ENCODE measurements around the gene NAT9.

The NAT9 gene

DNA sequence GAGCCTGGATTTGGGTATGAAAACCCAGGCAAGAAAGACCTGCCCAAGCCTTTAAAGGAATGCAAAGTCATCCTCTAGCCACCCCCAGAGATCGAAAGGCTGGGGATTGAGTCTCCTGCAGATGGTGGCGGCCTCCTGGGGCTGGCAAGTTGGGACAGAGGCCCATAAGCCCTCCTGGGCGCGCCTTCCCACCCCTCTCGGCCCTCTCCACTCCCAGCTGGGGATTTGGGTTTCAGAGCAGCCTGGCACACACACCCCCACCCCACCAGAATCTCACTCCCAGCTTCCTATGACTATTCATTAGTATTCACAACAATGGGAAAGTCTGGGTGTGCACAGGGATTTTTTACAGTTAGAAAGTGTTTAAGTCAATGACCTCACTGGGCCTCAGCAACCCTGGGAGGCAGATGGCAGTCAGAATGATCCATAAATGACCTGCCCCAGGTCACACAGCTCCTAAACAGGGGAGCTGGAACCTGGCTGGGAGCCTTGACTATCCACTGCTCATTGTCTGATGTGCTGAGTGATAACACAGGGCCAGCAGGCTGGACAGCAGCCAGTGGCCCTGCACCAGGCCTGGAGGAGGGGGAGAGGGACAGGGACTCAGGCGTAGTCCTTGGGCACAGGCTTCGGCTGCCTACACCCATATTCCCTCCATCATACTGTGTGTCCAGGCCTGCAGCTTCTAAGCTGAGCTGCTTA lies 15.6 kb downstream of the NAT9 start:
- DNase-seq, result no peak

DNA sequence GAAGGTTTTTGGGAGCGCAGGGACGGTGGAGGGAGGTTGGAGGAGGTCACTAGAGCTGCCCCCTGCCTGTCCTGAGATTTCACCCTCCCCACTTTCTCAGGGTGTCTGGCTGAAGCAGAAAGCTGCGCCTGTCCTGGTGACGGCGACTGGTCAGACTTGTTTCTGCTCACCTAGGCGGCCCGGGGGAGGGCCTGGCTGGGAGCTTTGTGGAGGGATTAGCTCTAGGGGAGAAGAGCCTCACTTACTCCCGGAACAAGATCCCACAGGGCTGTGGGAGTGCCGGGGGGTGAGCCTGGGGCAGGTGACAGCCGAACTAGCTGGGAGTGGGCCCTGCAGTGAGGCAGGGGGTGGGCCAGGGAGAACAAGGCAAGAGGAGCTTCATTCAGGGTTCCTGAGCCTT lies 16.2 kb downstream of the NAT9 start:
- no peak for DNase-seq

DNA sequence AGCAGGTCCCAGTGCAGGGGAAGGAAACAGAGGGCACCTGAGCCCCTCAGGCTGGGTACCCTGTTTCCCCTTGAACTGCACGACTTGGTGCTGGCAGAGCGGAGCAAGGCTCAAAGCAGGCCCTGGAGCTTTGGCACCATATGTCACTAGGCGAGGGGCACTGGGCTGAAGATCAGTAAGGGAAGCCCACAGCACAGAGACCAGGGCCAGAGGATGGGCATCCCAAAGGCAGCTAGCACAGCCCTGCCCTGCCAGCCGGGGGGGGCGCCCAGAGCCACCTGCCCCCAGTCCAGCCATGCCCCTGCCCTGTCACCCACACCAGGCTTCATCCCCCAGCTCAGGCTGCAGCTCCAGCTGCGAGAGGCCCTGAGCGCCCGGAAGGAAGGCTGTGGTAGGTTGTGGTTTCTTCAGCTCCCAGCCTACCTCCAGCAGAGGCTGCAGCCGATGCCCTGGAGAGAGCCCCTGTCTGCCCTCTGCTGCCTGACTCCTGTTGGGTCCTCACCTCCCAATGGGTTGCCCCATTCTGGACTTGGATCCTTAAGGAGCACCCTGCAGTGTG lies 16.8 kb downstream of the NAT9 start:
- no peak for DNase-seq

DNA sequence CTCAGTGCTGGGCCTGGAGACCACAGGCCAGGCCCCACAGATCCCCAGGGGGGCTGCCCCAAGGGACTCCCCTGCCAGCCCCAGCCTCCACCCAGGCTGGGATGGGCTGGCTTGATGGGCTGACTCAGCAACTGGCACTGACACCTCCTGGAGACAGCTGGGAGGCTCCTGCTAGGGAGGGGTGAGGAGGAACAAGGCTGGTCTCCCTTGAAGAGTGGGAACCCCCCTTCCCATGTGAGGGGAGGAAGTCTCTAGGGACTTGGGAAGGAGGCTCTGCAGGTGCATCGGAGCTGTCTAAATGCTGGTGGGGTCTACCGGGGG lies 17.3 kb downstream of the NAT9 start:
- no peak for DNase-seq

DNA sequence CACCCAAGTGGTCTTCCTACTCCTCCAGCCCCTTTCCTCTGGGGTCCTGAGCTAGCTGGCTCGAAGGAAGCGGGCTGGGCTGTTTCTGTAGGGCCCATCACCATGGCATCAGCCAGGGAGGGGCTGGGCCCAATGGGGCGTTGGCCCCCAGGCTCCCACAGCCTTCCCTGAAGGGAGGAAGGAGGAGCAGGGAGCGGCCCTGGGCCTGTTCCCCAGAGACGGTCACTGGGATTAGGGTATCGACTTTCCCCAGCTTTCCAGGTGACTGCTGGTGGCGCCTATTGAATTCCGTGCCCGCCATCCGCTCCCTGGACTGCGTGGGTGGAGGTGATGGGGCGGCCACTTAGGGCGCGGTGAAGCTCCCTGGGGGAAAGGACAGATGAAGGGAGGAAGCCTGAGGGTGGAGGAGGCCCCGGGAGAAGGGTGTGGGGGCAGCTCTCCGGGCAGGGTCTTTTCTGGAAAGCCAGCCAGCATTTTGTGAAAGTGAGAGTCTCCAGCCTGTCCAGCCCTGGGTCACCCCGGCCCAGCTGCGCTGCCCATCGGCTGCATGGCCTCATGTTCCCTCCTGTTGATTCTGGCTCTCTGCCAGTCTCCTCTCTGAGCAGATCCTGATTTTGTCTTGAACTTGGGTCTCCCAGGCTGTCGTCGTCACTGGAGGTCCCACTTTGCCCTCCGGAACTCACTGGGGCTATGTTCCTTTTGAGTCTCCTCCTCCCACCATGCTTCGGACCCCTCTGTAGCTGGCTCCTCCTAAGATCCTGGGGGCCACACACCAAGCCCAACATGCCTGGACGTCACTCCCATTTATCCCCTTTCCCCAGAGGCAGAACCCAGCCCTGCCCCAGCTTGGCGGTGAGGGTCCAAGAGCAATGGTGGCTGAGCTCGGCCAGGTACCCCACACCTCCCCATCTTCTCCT lies 18.0 kb downstream of the NAT9 start:
- DNase-seq, result peak; percentile 26

DNA sequence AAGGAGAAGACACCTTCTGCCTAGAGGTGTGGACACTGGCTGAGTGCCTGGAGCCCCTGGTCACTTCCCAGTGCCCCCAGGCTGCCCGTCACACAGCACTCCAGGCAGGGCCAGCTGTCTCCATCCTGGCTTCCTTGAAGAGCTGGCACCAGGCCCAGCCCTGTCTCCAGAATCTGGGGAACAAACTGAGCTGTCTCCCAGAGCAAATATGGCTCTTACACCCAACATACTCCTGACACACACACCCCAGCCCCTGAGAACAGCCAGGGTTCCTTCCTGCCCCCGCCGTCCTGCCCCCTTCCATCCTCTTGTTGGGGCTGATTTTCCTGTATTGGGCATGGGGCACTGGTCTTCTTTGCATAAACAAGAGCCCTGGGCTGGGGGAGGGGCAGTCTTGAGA lies 18.6 kb downstream of the NAT9 start:
- DNase-seq, result no peak

DNA sequence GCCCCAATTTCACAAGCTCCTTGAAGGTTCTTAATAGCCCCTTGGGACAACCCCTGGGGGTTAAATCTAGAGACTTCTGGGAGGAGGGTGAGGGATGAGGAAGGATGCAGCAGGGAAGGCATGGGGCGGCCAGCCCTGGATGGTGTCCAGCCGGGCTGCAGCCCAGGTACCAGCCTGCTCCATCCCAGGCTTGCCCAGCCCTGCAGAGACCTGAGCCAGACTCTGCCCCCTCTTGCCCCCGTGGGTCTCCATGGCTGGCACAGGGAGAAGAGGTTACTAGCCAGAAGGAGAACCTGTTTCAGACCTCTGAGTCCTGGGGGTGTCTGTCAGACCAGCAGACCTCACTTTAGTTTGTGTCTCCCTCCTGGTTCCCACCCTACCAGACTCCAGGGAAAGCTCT lies 19.3 kb downstream of the NAT9 start:
- no peak for DNase-seq

DNA sequence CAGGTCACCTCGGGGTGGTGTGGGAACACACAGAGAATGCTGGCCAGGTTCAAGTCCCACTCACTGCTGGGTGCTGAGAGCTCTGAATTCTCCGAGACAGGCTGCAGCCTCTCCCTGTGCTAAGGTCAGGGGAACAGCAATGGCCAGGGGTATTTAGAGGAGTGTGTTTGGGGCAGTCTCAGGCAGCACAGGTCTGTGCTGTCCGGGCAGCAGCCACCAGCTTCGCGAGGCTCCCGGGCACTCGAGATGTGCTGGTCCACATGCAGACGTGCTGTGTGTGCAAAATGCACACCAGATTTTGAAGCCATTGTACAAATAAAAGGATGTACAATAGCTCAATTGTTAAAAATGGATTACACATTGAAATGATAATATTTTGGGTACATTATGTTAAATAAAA lies 20.6 kb downstream of the NAT9 start:
- no peak for DNase-seq

DNA sequence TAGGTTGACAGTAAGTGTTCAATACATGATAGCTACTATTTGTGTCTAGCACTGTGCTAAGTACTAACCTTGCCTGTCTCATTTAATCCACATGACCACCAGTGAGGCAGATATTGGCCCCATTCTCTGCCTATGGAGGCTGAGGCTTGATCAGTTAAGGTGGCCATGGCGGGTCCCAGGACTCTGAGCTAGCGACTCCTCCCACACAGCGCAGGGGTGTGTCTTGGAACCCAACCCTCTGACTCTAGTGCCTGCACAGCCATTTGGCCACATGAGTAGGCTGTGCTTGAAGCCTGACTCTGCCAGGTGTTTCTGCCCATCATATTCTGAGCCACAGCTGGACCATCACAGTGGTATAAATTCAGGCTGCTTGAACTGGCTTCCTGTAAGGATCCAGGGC lies 21.3 kb downstream of the NAT9 start:
- no peak for DNase-seq

DNA sequence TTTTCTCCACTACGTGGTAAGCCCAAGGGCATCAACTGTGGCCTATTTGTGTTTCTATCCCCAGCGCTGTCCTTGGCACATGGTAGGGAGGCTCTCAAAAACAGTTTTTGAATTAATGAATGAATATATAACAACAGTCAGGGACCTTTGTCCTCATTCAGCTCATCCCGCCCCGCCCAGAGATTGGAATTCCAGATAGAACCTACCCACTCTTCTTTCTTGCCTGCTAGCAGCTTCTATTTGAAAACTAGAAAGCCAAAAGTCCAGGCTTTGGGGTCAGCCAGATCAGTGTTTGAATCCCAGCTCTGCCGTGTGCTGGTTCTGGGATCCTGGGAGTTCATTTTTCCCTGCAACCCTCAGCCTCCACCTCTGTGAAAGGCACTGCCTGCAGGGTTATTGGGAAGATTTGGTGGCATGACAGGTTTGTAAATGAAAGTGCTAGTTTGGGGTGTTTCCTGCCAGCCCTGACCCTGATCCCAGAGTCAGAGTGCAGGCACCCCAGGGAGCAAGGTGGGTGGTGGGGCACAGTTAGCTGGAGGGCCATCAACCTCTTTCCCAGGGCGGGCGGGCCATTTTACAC lies 23.2 kb downstream of the NAT9 start:
- no peak for DNase-seq

DNA sequence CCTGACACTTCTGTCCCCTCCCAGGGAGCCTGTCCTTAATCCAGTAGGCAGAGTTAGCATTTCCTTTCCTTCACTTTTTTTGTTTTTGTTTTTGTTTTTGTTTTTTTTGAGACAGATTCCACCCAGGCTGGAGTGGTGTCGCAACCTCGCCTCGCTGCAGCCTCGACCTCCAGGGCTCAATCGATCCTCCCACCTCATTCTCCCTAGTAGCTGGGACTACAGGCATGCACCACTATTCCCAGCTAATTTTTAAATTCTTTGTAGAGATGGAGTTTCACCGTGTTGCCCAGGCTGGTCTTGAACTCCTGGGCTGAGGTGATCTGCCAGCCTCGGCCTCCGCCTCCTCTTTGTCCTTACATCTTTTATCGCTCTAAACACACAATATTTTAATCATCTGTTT lies 23.7 kb downstream of the NAT9 start:
- no peak for DNase-seq

DNA sequence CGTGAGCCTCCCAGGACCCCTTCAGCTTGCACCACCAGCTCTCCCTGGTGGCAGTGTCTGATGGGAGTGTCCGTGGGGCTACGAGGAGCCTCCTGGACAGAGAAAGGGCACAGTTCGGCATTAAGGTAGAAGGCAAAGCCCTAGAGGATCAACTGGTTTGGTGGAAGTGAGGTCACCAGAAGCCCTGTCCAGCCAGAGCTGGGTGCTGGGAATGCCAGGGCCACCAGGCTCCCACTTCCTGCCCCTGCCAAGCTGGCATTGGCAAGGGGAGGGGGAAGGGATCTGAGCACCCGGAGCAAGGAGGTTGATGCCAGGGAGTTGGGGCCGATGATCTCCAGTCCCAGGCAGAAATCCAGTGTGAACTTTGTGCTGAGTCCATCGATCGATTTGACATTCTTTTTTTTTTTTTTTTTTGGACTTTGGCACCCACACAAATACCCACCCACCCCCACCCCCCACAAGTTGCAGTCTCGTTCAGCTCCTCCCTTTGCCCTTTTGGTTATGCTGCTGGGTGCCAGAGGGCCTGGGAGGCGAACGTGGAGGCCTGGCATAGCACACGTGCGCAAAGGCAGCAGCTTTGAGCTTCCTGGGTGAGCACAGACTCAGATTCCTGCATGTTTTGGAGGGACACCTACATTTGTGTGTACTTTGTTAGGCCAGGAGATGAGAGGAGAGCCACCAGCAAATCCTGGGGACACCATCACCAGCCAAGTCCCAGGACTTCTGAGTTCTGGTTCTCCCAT lies 25.6 kb downstream of the NAT9 start:
- no peak for DNase-seq

DNA sequence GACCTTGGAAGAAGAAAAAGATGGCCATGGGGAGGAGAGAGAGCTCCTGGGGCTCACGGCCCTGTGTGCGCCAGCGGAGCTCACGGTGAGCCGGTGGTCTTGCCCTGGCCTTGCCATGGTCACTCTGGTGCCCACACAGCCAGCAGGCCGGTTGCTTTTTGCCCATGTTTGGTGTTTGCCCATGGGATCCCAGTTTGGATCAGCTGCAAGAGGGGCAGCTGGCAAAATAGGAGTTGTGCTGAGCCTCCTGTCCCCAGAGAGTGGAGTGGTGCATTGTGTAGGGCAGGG lies 26.2 kb downstream of the NAT9 start:
- no peak for DNase-seq

DNA sequence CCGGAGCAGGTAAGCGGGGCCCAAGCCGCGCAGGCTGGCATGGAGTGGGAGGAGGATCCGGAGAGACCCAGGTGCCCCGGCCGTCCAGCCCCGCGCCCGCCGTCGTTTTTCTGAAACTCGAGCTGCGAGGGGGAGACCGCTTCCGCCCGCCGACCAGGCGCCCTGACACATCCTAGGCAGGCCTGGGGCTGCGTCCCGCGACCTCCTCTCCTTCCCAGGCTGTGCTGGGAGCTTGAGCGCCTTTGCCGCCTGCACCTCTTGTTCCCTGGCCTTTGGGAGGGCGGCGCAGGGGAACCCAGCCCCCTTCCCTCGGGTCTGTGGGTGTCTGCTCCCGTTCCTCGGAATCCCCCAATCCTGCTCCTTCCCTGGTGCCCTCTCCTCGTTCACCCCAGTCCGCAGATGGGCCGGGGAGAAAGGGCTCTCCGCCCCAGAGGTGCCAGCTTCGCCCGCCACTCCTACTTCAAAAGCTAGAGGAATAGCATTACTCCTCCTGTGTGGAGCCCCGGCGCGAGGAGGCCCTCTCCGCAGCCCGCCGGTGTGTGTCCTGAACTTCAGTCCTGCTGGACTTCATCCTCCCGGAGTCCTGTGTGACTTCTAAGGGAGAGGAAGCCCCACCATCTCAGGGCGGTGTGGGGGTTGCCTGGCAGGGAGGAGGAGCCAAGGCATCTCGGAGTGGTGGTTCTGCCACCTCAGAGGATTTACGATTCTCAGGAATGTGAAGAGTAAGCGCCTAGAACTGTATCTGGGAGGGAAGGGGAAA lies 26.7 kb downstream of the NAT9 start:
- no peak for DNase-seq

DNA sequence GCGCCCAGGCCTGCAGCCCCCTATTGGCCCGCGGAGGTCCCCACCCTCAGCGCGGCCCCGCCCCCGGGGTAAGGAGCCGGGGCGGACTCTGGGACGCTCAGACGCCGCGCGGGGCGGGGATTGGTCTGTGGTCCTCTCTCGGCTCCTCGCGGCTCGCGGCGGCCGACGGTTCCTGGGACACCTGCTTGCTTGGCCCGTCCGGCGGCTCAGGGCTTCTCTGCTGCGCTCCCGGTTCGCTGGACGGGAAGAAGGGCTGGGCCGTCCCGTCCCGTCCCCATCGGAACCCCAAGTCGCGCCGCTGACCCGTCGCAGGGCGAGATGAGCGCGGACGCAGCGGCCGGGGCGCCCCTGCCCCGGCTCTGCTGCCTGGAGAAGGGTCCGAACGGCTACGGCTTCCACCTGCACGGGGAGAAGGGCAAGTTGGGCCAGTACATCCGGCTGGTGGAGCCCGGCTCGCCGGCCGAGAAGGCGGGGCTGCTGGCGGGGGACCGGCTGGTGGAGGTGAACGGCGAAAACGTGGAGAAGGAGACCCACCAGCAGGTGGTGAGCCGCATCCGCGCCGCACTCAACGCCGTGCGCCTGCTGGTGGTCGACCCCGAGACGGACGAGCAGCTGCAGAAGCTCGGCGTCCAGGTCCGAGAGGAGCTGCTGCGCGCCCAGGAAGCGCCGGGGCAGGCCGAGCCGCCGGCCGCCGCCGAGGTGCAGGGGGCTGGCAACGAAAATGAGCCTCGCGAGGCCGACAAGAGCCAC lies 27.4 kb downstream of the NAT9 start, which contains the start of gene NHERF1:
Gene NHERF1, plus strand, starts transcription at position 100 of the 750 bp plus-strand sequence. Its CDS starts 219 bp downstream, at position 319.
- DNase-seq, result no peak

DNA sequence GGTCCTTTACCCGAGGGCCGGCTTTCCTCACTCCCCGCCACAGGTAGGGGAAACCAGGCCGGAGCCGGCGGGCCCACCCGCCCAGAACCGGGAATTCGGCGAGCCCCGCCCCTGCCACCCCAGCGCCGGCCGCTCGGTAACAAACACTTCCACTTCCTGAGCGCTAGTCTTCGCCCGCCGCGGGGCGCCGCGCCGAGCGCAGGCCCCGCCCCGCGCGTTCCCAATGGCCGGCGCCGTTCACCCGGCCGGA lies 27.9 kb downstream of the NAT9 start:
- DNase-seq, result peak; percentile 91

DNA sequence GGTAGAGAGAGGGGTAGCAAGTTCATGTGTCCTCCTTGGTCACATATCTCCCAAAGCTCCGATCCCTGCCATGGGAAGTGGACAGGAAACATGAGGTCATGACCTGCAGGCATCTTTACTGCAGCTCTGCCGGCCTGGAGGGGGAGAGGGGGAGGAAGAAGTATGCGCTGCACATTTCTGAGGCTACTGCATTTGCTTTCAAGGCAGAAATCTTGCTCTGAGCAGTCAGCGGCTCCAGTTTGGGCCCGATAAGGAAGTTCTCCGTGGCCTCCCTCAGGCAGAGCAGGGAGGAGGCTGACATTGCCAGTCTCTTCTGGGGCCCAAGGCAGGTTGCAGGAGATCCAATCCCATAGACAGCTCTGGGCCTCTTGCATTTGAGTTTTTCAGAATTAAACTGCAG lies 29.2 kb downstream of the NAT9 start:
- no peak for DNase-seq

DNA sequence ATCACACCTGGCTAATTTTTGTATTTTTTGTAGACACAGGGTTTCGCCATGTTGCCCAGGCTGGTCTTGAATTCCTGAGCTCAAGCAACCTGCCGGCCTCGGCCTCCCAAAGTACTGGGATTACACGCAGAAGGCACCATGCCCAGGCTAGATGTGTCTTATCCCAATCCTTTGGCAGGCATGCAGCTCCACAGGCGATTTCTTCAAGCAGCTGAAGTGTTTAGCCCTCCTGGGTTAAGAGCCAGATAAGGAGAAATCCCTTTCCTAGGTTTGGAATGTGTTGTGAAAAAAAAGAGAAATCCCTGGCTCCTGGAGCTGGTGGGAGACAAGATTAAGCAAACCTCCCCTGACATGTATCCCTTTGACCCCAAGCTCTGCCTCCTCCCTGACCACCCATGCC lies 29.8 kb downstream of the NAT9 start:
- DNase-seq, result no peak

DNA sequence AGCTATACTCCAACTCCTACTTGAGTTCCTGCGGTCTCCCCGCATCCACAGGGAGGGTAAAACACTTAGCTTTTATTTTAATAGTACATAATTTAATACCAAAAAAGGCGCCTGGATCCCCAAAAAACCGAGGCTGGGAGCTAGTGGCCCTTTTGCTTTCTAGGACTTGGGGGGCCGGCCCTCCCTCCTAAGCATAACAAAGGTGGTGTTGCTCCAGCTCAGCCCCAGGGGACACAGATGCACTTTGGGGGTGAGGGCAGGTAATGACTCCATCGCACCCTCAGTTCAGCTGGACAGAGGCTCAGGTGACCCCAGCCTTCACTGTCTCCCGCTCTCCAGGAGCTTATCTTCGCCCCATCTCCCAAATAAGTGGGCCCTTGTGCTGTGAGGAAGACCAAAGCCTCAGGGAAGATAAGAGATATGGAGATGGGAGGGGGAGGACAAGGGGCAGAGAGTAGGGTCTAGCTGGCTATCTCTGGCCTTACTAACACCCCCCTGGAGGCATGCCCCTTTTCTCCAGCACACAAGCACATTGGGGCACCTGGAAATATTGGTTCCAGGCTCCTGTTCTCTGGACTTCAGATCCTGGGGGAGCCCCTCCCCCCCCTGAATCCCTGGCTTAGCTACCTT lies 30.5 kb downstream of the NAT9 start:
- no peak for DNase-seq

DNA sequence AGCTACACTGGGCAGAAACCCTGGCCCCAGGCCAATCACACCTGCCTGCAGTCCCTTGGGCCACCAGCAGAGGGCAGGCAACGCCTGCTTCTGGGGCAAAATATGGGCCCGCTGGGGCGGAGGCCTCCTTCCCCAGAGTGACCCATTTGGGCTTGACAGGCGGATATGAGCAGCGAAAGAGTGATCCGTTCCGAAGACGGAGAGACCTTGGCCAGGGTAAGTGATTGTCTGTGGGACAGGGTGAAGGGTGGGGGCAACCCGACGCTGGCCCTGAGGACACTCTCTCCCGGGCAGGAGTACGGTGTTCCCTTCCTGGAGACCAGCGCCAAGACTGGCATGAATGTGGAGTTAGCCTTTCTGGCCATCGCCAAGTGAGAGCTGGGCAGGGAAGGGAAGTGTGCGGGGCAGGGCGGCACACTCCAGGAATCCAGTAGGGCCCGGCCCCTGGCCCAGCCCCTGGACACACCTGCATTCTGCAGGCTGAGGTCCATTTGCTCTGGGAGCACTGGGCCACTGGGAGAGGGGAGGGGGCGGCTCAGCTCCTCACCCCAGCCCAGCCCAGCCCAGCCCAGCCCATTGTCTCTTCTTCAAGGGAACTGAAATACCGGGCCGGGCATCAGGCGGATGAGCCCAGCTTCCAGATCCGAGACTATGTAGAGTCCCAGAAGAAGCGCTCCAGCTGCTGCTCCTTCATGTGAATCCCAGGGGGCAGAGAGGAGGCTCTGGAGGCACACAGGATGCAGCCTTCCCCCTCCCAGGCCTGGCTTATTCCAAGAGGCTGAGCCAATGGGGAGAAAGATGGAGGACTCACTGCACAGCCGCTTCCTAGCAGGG lies 31.2 kb downstream of the NAT9 start:
- peak; percentile 8 for DNase-seq

DNA sequence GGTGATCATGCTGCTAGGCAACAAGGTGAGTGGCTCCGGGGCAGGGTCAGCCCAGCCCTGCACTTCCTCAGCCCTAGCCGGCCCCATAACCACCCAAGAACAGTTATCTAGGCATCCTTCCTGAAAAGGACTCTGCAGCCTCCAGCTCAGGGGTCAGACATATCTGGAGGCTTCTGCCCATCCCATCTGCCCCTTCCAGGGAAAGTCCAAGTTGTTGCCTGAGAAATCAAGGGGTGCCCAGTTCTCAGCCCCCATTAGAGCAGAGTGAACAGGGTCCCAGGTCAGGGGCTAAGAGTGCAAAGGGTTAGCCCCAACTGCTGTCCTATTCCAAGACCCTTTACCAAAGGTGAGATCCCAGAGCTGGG lies 31.8 kb downstream of the NAT9 start:
- DNase-seq, result no peak

Data from NCI-H526 treated with DMSO at 0.1 percent for 48 hours (cell line).